ENCODE results near the gene S100A12.

The S100A12 gene

DNA sequence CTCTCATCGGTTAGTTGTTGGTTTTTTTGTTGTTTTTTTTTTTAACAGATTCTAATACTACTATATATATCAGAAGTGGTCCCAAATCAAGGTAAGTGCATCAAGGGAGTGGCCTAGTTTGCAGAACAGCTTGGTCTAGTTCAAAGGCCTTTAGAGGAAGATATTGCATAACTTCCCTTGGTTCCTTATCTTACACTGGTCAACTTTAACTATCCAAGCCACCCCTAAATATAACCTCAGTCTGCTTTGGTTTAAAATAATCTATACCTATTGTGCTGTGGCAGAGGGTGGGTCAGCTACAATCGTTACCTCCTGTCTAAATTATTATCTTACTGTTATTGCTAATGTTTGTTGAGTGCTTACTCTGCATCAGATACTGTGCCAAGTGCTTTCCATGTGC is 6.9 kb downstream of the S100A12 start:
- DNase-seq (ENCODE audit: low spot score), result no peak

DNA sequence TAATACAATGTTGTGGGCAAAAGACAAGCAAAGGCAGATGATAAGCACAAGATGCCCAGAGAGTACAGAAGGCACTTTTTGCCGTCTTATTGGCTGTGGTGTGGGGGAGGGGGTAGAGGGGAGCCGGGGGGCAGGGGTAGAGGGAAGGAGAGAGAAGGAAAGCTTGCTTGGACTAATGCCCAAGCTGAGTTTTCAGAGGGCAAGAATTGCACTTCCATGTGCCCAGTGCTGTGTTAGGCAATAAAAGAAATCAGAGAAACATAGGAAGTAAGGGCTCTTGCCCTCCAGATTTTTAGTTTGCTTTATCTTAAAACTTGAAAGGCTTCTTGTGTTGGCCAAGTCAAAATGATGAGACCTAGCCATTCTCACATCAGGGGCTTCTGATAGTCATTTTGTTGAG is 8.3 kb downstream of the S100A12 start:
- DNase-seq (ENCODE audit: low spot score), result no peak

GRCh38 chr1:153366261-153366660 is 9.2 kb downstream of the S100A12 start:
- no peak for DNase-seq (ENCODE audit: low spot score)

DNA sequence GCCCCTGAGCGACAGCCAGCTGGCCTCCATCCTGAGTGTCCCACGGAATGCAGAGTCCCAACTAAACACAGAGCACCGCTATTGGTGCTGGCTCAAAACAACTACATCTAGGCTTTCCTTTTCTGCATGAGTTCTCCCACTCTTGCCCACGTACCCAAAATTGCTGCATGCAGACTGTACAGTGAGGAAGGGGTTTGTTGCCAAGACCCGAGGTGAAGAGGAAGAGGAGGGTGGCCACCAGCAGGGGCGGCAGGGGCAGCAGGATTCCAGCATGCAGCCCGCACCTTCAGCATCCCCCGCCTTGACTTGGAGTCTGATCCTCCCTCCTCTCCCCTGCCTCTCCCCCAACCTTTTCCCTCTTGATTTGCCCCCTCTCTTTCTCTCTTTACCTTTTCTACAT is 9.7 kb downstream of the S100A12 start:
- no peak for DNase-seq (ENCODE audit: low spot score)

GRCh38 chr1:153364766-153365666 is 10.4 kb downstream of the S100A12 start:
- DNase-seq (ENCODE audit: low spot score), result no peak

- DNase-seq (ENCODE audit: low spot score), result no peak
These were observed 11.3 kb downstream of the S100A12 start for GRCh38 chr1:153364156-153364555.

DNA sequence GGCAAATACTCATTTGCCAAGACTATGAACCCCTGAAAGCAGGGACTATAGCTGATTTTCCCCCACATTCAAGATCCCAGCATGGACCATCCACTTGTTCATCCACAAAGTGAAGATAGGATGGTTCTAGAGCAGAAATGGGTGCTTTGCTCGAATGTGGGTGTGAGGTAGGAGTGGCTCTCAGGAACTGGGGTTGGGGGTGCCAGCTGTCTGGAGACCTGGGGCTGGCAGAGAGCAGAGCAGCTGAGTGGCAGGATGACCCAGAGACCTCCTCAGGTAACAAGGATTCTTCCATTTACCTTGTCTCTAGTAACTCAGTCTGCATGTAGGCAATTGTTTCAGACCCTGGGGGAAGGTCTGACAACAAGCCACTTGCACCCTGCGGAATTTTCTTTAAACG is 11.8 kb downstream of the S100A12 start:
- DNase-seq (ENCODE audit: low spot score), result no peak

GRCh38 chr1:153362187-153362775 is 13.1 kb downstream of the S100A12 start:
- DNase-seq (ENCODE audit: low spot score), result no peak

GRCh38 chr1:153361480-153362109 is 13.8 kb downstream of the S100A12 start:
- no peak for DNase-seq (ENCODE audit: low spot score)

DNA sequence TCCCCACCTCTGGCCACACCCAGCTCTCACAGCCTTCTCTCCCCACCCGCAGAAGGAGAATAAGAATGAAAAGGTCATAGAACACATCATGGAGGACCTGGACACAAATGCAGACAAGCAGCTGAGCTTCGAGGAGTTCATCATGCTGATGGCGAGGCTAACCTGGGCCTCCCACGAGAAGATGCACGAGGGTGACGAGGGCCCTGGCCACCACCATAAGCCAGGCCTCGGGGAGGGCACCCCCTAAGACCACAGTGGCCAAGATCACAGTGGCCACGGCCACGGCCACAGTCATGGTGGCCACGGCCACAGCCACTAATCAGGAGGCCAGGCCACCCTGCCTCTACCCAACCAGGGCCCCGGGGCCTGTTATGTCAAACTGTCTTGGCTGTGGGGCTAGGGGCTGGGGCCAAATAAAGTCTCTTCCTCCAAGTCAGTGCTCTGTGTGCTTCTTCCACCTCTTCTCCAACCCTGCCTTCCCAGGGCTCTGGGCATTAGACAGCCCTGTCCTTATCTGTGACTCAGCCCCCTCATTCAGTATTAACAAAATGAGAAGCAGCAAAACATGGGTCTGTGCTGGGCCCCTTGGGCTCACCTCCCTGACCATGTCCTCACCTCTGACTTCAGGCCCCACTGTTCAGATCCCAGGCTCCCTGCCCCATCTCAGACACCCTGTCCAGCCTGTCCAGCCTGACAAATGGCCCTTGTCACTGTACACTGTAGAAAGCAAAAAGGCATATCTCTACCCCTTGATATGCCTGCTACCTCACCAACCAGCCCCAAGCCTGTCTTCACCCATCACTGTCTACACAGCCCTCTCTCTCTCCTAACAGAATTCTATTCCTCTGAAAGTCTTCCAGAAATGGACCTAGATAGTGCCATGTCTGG is 14.6 kb downstream of the S100A12 start:
- DNase-seq (ENCODE audit: low spot score), result no peak

DNA sequence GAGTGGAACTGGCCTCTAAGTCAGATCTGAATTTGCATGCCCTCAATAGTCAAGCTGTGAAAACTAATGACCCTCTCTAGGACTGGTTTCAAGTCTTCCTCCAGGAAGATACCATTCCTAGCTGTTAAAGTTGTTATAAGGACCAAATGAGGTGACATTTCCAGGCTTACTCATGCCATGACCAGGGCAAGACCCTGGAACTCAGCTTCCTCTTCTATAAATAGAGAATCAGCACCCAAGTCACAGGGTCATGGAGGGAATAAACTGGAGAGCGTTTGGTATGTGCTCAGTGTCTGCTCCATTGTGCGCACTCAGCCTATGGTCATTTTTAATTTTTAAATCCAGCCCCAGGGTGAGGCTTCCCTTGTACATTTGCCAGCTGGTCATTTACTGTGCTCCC is 15.2 kb downstream of the S100A12 start:
- no peak for DNase-seq (ENCODE audit: low spot score)

DNA sequence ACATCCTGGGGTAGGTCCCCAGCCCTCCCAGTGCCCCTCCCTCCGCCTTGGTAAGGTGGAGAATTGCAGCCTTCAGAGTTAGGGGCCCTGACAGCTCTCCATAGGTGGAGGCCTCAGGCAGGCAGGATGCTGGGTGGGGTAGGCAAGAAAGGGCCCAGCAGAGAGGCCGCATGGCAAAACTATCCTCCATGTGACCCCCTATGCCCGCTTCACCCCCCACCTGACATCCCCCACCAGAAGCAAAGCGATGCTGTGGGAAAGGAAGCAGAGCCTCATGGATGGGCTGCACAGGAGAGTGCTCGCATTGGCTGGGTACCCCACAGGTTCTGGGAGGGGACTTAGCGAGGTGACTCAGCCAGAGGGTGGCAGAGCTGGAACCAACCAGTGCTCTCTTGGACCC is 16.2 kb downstream of the S100A12 start:
- no peak for DNase-seq (ENCODE audit: low spot score)

- DNase-seq (ENCODE audit: low spot score), result no peak
These were observed 16.8 kb downstream of the S100A12 start for GRCh38 chr1:153358691-153358975.

DNA sequence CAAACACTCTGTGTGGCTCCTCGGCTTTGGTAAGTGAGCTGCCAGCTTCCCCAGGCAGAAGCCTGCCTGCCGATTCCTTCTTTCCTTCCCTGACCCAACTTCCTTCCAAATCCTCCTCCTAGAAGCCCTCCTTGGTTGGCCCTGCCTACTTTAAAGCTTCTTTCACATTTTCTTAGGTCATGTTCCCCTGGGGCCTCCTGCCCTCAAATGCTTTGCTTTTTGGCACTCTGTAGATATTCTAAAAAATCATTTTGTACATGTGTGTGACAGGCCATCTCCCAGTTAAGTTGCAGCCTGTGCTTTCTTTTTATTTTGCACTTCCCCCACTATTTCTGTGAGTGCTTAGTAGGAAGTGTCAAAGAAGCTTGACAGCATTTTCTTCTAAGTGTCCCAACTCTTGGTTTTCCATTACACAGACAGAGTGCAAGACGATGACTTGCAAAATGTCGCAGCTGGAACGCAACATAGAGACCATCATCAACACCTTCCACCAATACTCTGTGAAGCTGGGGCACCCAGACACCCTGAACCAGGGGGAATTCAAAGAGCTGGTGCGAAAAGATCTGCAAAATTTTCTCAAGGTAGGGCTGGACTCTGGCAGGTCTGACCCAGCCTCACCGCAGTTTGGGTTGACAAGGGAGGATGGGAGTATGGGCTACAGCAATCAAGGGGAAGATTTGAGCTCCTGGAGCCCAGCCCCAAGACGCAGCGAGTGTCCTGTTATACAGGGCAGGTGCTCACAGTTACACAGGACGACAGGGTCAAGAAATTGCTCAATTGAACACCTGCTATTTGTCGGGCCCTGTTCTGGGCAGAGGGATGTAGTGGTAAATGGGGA is 17.3 kb downstream of the S100A12 start, which contains the start of gene S100A9:
Gene S100A9 (plus strand): TSS at position 2 of the 838 bp plus-strand sequence. CDS start 430 bp downstream, at position 432.
- no peak for DNase-seq (ENCODE audit: low spot score)

DNA sequence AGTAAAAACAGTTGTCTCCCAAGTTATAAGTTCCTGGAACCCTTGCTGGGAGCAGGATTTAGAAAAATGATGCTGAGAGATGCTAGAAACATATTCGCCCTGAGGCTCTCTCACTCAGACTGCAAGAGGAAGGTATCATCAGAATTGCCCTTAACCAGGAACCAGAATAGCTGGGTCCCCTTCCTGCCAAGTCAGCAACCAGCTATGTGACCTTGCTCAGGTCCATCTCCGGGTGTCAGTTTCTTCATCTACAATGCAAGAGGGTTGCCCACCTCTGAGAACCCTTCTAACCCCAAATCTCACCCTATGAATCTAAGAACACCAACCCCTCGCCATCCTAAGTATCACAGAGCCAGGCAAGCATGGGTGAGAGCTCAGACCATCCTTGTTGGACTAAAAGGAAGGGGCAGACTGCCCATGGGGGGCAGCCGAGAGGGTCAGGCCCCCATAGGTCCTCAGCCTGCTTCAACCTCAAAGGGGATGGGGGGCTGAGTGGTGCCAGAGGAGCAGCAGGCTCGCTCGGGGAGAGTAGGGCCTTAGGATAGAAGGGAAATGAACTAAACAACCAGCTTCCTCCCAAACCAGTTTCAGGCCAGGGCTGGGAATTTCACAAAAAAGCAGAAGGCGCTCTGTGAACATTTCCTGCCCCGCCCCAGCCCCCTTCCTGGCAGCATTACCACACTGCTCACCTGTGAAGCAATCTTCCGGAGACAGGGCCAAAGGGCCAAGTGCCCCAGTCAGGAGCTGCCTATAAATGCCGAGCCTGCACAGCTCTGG is 18.2 kb downstream of the S100A12 start:
- no peak for DNase-seq (ENCODE audit: low spot score)

DNA sequence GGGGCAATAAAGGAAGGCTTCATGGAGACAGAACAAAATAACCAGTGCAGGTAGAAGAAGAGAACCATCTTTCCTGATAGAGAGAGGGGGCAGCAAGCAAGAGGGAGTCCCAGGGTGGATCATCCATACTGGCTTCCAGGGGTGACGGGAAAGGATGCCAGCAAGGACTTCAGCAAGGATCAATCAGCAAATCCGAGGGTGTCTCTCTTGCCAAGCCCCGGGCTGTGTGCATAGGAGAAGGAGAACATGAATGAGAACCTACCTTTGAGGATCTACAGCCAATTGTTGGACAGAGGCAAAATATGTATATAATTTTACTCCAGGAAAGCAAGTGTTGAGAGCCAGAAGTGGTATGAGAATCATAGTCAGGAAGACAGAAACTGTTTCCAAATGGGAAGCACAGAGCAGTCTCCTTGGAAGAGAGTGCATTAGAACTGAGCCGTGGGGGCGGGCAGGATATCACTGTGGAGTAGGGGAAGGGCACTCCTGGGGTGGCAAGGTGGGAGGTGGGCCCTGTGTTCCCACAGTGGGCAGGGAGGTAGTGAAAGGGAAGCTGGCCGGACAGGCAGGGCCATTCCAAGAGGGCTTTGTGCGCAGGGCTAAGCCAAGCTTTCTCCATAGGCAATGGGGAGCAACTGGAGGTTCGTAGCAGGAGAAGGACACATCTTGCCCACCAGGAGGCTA is 18.9 kb downstream of the S100A12 start:
- DNase-seq (ENCODE audit: low spot score), result no peak

- peak; percentile 72 for DNase-seq (ENCODE audit: low spot score)
These were observed 19.9 kb downstream of the S100A12 start for GRCh38 chr1:153355445-153356071.

DNA sequence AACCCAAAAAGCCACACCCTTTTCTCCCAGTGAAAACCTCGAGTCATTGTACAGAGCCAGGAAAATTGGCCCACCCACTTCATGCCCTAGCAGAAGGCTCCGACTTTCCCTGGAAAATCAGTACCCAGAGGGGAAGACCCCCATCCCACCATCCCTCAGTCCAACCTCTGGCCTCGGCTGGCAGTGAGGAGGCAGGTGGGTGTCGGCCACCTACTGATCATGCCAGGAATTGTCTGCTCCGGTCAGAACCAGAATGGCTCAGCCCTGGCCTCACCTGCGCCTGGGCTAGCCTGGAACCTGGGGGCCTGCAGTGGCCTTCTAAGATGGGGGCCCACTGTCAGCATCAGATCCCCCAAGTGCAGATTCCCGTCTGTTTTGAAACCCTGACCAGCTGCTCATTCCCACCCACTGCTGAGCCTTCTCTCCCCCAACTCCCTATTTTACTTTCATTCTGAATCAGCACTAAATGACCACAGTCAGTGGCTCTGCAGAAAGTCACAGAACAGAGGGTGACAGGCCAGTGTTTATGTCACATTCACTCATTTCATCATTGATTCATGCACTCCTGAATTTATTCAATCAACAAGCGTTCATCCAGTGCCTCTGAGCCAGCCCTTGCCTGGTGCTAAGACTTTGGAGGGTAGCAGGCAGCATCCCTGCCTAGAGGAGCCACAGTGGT is 20.8 kb downstream of the S100A12 start:
- DNase-seq (ENCODE audit: low spot score), result no peak

Measured in AG20443 (cell line).